Measurements from ENCODE around the gene BTBD10.
"Not testable (repeated sequence)": the region's sequence is repeated elsewhere in the genome, so short reads cannot be mapped to it uniquely, and the experiment has no call there.

BTBD10 gene

GRCh38 chr11:13438291-13438690, 24.7 kb downstream of the BTBD10 start:
- no peak for DNase-seq

- DNase-seq, result not testable (repeated sequence)
These were observed 26.2 kb downstream of the BTBD10 start for GRCh38 chr11:13436836-13437235.

GRCh38 chr11:13434247-13435205, 28.5 kb downstream of the BTBD10 start:
- no peak for DNase-seq

GRCh38 chr11:13433437-13433836, 29.6 kb downstream of the BTBD10 start:
- DNase-seq, result no peak

GRCh38 chr11:13429836-13430235, 33.2 kb downstream of the BTBD10 start:
- no peak for DNase-seq

GRCh38 chr11:13429288-13429687, 33.7 kb downstream of the BTBD10 start:
- DNase-seq, result no peak

GRCh38 chr11:13427440-13427839, 35.6 kb downstream of the BTBD10 start:
- DNase-seq, result no peak

GRCh38 chr11:13423372-13423771, 39.6 kb downstream of the BTBD10 start:
- DNase-seq, result no peak

GRCh38 chr11:13421561-13421960, 41.5 kb downstream of the BTBD10 start:
- DNase-seq, result no peak

- no peak for DNase-seq
These were observed 47.8 kb downstream of the BTBD10 start for GRCh38 chr11:13415201-13415600.

GRCh38 chr11:13405220-13405619, 57.8 kb downstream of the BTBD10 start:
- DNase-seq, result no peak

- DNase-seq, result not testable (repeated sequence)
These were observed 64.7 kb downstream of the BTBD10 start for GRCh38 chr11:13398335-13398734.

GRCh38 chr11:13391217-13391616, 71.8 kb downstream of the BTBD10 start:
- no peak for DNase-seq

- no peak for DNase-seq
These were observed 74.3 kb downstream of the BTBD10 start for GRCh38 chr11:13388741-13389140.

GRCh38 chr11:13386567-13386966, 76.5 kb downstream of the BTBD10 start:
- no peak for DNase-seq

- DNase-seq, result no peak
These were observed 77.9 kb downstream of the BTBD10 start for GRCh38 chr11:13384908-13385640.

GRCh38 chr11:13382751-13383150, 80.3 kb downstream of the BTBD10 start:
- no peak for DNase-seq

GRCh38 chr11:13380731-13381130, 82.3 kb downstream of the BTBD10 start:
- no peak for DNase-seq

GRCh38 chr11:13378316-13378715, 84.7 kb downstream of the BTBD10 start:
- no peak for DNase-seq

GRCh38 chr11:13376838-13377237, 86.2 kb downstream of the BTBD10 start:
- DNase-seq, result no peak

GRCh38 chr11:13376402-13376801, 86.6 kb downstream of the BTBD10 start:
- DNase-seq, result no peak

GRCh38 chr11:13375798-13376197, 87.2 kb downstream of the BTBD10 start:
- no peak for DNase-seq

- no peak for DNase-seq
These were observed 89.8 kb downstream of the BTBD10 start for GRCh38 chr11:13373216-13373615.

- DNase-seq, result no peak
These were observed 95.0 kb downstream of the BTBD10 start for GRCh38 chr11:13368041-13368446.

All from activated T-cell treated with anti-CD3 and anti-CD28 coated beads for 4 hours (primary cell).